ENCODE results near the gene IRF8.
"Not testable (repeated sequence)": the region's sequence is repeated elsewhere in the genome, so short reads cannot be mapped to it uniquely, and the experiment has no call there.

IRF8 gene

GRCh38 chr16:85868495-85868894 lies 30.5 kb upstream of the IRF8 start:
- DNase-seq = no peak

DNA sequence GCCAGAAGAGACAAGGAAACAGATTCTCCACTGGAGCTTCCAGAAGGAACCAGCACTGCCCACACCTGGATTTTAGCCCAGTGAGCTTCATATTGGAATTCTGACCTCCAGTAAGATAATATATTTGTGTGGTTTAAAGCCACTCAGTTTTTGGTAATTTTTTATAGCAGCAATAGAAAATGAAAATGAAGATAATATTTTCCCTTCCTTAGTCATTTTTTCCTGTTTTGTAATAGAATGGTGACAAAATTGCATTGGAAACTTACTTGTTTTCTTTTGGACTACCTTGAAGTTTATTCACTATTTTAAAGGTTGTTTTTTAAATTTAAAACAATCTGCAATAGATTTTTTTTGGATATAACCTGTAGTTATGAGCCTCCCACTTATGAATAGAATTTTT lies 29.8 kb upstream of the IRF8 start:
- DNase-seq = no peak

DNA sequence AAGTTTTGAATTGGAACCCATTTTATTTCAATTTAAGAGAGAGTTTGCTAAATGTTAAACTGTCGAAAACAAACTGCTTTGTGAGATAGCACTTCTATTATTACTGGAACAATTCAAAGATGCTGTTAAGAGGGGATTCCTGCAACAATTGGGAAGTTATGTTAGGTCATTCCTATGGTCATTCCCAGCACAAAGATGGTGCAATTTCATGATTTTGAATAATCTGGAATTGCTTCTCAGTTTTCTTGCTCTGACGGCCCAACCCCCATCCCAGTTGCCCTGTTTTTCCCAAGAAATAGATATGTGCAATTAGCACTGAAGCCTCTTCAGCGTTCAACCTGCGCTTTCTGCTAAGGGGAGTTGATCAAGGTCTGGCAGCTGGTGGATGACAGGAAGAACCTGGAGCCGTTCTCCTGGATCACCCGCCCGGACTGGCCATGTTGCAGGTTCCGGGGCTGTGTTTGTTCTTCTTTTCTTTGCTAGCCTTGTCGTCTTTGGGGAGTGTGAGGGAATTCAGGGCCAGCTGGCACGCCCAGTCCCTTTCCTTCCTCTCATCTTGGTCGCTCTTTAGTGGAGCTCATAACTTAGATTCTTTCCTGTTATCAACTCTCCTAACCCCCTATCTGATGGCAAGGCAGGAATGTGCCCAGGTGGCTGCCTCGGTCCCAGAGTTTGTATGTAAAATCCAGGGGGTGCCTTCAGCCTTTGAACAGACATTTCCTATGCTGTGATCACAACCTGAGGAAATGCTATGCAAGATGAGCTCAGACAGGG lies 29.0 kb upstream of the IRF8 start:
- no peak for DNase-seq

GRCh38 chr16:85871756-85872155 lies 27.2 kb upstream of the IRF8 start:
- no peak for DNase-seq

DNA sequence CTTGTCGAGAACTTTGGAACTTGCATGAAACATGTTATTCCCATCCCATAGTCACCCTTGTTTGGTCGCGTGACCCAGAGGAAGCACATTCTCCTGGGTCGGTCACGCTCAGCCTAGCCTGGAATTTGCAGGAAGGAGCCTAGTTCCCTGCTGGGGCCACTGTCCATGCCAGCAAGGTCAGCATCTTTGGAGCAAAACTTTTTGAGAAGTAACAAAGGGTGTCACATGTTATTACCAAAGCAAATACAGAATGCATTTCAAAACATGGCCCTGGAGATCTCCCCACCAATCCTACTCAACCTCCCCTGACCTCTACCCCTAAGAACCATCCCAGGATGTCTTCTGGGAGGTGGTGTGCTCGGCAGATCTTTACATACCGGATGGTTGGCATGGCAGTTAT lies 26.2 kb upstream of the IRF8 start:
- no peak for DNase-seq

- DNase-seq = no peak
Measured at GRCh38 chr16:85873153-85873552, 25.8 kb upstream of the IRF8 start.

DNA sequence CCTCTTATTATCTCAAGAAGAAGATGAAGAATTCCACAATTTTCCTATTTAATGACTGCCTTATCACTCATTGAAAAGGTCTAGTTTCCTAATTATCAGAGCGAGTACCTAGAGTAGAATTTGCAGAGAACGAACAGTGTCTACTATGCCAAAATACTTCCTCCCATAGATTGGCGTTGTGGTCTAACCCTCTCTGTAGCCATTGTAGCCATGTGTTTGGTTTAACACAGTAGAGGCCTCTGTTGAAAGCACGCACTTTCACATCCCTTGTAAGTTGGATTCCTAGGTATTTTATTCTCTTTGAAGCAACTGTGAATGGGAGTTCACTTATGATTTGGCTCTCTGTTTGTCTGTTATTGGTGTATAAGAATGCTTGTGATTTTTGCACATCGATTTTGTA lies 24.9 kb upstream of the IRF8 start:
- DNase-seq = not testable (repeated sequence)

GRCh38 chr16:85878407-85878806 lies 20.6 kb upstream of the IRF8 start:
- DNase-seq = no peak

DNA sequence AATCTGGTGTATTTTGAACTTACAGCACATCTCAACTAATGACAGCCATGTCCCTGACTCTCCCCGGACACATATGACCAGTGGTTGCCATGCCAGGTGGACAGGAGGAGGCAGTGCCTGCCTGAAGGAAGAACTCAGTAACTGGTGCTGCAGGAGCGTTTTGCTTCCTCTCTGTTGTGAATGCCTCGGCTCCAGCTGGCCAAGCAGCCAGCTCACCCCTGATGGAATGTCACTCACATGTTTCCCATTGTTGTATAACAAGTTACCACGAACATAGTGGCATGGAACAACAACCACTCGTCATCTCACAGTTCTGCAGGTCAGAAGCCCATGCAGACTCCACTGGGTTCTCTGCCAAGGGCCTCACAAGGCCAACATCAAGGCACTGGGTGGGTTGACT lies 20.1 kb upstream of the IRF8 start:
- DNase-seq = no peak

GRCh38 chr16:85879549-85879948 lies 19.4 kb upstream of the IRF8 start:
- no peak for DNase-seq

DNA sequence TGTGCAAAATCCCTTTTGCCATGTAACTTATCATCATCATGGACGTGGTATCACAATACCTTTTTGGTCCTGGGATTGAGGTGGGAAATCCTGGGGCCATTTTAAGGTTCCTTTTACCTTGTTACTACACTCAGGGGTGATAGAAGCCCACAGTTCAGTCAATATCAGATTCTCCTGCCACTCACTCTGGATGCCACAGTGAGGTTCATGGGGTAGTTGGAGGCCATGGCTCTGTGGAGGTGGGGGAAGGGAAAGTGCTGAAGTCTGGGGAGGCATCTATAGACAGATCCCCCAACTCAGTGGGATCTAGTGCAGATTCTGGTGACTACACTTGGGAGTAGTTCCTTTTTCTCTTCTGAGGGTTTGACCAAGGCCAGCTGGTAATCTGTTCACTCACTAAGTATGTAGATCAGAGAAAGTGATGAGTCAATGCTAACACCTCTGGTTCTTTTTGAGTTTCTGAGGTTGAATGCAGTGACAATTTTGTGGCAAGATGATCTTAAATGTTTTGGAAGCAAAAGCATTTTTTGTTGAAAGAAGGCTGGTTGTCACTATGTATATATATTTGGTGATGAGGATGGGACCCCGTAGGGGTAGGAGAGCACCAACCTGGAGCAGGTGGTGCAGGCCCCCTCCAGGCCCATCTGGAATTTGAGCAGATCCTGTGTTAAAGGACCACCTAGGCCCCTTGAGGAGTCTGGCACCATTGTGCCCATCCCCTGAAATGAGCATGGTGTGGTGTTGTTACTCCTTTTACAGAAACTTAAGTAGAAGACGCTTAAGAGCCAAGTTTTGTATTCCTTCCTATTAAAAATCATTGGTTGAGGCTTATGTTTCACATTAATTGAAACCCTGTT lies 18.8 kb upstream of the IRF8 start:
- no peak for DNase-seq

DNA sequence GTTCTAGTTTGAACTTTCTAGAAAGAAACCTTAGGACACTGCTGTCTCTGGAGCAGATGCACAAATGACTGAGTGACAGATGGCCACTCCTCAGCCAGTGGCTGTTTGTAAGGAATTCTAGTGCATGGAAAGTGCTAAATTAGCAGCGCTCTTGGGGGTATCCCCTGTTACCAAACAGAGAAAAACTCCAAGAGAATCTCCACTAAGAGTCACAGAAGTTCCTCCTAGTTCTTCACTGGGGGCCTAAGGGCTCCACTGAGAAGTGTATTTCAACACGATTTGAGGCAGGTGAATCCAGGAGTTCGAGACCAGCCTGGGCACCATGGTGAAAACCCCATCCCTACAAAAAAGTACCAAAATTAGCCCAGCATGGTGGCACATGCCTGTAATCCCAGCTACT lies 18.1 kb upstream of the IRF8 start:
- no peak for DNase-seq

GRCh38 chr16:85881436-85881835 lies 17.5 kb upstream of the IRF8 start:
- no peak for DNase-seq

- no peak for DNase-seq
Measured at GRCh38 chr16:85882181-85882810, 16.7 kb upstream of the IRF8 start.

GRCh38 chr16:85883813-85884212 lies 15.1 kb upstream of the IRF8 start:
- no peak for DNase-seq

- DNase-seq = no peak
Measured at GRCh38 chr16:85884808-85885463, 14.0 kb upstream of the IRF8 start.

DNA sequence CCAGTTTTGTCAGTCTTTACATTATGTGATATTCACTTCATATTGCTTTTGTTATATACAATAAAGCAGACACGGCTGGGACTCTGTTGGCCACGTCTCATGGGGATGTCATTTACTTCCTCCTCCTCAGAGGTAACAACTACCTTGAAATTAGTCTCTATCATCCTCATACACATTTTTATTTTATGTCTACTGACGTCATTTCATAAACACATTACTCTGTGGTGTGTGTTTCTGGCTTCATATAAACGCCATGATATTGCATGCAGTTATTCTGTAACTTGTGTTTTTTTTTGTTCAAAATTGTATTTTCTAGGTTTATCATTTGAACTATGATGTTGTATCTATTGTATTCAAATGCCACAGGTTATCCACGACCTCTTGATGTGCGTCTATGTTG lies 13.4 kb upstream of the IRF8 start:
- DNase-seq = no peak

DNA sequence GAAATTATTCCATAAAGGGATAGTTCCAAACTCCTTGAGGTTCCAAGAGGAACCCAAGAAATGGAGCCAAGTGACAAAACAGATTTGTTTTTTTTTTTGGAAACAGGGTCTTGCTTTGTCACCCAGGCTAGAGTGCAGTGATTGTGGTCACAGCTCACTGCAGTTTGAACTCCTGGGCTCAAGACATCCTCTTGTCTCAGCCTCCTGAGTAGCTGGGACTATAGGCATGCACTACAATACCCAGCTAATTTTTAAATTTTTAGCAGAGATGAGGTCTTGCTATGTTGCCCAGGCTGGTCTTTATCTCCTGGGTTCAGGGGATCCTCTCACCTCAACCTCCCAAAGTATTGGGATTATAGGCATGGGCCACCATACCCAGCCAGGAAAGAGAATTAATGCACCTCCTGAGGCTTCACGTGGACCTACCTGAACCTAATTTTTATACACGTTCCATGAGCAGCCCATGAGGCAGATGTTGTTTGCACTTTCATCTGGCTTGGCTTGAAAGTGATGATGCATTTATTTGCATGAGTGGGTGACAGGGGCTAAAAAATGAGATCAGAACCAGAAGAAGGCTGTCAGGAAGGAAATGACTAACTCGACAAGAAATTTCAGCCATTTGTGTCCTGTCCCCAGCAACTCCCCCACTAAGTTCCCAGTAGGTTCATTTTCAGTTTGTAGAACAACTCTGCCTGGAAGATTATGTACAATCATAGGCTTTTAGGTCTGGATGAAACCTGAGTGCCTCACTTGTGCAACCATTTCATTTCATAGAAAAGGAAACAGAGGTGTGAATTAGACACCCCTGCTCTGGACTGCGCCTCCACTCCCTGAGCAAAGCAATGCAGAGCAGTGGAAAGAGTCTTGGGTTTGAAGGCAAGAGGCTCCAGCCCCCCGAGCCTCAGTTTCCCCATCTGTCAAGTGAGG lies 10.3 kb upstream of the IRF8 start:
- no peak for DNase-seq

DNA sequence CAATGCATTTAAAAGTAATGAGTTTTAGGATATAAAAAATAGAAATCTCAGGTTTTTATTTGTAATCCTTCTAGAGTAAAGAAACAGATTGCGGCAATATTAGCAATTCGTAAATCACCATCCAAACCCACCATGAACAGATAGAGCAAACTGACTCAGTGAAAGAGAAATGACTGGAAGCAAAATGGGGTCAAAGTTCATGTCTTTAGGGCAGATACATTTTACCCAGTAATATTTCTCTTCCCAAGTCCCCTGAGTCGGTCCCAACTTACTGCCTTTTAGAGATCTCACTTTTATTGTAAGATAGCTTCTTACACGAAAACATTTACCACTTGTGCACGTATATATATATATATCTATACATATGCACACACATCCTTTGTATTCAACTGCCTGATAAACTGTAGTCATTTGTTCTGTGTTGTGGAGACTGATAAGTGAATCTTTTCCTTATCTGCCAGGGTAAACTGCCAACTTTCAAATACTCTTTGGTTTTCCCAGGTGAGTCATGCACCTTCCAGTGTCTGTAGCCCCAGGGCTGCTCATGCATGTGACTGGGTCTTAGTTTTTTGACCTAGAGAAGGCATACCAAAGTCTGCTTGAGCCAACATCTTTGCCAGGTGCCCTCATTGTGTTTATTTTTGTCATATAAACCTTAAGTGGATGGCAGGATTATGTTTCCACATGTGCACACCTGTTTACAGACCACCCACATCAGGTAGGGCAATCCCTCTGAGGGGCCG lies 7.8 kb upstream of the IRF8 start:
- DNase-seq = no peak

- no peak for DNase-seq
Measured at GRCh38 chr16:85891776-85892166, 7.2 kb upstream of the IRF8 start.

DNA sequence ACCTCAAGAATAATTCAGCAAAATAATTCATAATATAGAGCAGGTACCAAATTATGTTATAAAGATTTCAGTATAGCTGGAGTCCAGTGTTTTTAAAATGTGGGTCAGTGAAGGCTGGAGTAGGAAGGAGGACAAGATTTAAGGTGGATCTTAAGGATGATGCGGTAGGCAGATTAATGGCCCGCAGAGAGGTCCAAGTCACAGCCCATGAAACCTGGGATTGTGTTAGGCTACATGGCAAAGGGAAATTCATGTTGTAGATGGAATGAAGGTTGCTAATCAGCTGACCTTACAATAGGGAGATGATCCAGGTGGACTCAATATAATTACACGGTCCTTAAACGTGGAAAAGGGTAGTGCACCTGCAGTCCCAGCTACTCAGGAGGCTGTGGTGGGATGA lies 6.2 kb upstream of the IRF8 start:
- DNase-seq = no peak

DNA sequence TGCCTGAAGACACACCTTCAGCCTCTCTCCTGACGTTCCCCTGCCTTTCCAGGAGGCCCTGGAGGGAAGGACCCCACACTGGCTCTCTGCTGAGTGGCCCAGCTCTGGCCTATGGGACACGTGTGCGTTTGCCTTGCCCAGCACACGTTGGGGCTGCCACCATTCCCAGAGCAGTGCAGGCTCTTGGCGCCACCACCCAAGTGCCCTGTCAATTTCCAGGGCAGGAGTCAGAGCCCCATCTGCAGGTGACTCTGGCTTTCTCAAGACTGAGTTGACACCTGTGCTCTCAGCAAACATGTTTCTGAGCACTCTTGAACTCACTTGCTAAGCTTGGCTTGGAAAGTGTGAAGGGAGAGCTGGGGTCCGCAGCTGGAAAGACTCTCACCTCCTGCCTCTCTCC lies 4.7 kb upstream of the IRF8 start:
- no peak for DNase-seq

Data from NCI-H345 (cell line).